GM19240 (cell line): ENCODE results near the gene FNDC3B.
"Not testable (repeated sequence)": the region's sequence is repeated elsewhere in the genome, so short reads cannot be mapped to it uniquely, and the experiment has no call there.

Experiments
- DNase-seq: peaks from one replicate; pipeline ENCODE4 v3.0.0; 2011; ENCODE audit warnings: low spot score; ENCODE audit not compliant: insufficient read length

FNDC3B gene

GRCh38 chr3:172357850-172358754 is 318.7 kb downstream of the FNDC3B start:
- DNase-seq, result no peak

- DNase-seq, result no peak
Measured at GRCh38 chr3:172359231-172359630, 319.9 kb downstream of the FNDC3B start.

- DNase-seq, result no peak
Measured at GRCh38 chr3:172359996-172360395, 320.6 kb downstream of the FNDC3B start.

DNA sequence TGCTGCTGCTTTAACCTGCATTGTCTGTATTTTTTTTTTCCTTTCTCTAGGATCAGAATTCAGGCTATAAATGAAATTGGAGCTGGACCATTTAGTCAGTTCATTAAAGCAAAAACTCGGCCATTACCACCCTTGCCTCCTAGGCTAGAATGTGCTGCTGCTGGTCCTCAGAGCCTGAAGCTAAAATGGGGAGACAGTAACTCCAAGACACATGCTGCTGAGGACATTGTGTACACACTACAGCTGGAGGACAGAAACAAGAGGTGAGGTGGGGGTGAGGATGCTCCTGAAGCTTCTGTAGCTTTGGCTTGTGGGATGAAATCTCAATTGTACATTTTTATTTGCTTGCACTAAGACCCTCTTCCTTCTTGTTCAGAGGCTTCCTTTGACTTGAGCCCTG is 323.2 kb downstream of the FNDC3B start:
- DNase-seq, result no peak

DNA sequence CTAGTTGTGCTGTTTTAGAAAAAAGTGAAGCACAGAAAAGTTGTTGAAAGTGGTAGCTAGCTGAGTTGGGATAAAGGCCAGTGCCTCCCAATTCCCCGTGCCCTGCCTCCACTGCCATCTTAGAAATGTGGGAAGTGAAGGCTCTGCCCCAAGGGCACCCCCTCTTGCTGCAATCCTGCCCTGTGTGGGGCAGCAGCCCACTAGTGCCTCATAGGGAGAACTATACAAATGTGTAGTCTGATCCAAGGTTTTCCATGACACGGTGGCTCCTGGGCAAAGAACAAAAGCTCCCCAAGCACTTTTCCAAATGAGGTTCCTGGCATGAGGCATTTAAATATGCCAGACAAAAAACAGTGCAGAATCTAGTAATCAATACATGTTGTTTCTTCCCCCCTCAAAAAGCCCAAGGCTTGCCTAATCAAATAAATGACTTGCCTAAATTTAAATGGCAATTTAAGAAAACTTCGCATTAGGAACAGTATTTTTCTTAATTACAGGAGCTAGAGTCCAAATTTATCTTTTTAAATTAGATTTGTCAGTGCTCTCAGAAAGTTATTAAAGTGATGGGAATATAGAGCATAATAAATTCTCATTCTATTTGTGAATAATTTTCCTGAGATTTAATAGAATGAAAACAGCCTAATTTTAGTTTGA is 325.1 kb downstream of the FNDC3B start:
- no peak for DNase-seq

DNA sequence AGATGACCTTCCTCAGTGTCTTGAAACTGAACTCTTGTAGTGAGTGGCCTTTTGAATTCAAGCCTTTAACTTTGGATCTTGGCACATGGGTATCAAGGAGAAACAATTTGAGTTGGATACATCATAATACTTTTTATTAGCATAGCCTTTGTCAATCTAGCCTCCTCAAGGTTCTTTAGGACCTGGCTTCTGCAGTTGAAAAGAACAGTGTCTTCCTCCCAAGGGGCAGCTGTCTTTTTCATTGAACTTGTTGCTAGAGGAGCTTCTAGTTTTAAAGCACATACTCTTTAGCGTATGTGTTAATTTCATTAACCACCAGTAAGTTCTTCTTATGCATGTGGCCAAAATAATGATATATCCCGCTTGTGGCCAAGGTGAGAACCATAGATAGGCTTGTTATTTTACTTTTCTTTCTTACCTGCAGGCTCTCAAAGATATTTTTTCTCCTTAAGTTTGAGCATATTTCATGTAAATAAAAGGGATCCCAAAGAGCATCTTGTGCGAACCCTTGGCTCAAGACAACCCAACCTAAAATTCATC is 325.7 kb downstream of the FNDC3B start:
- DNase-seq, result no peak

- no peak for DNase-seq
Measured at GRCh38 chr3:172367205-172368105, 328.1 kb downstream of the FNDC3B start.

- not testable (repeated sequence) for DNase-seq
Measured at GRCh38 chr3:172368556-172368955, 329.2 kb downstream of the FNDC3B start.

GRCh38 chr3:172369590-172370259 is 330.3 kb downstream of the FNDC3B start:
- no peak for DNase-seq

- no peak for DNase-seq
Measured at GRCh38 chr3:172370419-172370818, 331.0 kb downstream of the FNDC3B start.

DNA sequence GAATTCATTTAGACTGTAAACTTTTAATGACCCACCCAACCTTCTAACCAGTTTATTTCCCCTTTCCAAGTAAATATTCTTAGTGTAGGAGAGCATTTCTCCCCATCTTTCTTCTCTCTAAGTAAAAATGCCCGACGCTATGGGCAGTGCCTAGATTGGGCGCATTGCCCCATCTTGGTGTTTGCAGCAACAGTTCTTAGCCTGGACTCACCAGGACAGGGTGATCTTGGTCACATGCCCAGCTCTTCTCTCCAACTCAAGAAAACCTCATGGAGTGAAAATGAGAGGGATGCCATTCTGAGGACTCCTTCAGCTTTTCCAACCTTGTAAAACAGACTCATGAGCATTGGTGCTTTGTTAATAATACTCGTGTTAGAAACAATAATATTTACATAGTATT is 332.2 kb downstream of the FNDC3B start:
- DNase-seq, result no peak

DNA sequence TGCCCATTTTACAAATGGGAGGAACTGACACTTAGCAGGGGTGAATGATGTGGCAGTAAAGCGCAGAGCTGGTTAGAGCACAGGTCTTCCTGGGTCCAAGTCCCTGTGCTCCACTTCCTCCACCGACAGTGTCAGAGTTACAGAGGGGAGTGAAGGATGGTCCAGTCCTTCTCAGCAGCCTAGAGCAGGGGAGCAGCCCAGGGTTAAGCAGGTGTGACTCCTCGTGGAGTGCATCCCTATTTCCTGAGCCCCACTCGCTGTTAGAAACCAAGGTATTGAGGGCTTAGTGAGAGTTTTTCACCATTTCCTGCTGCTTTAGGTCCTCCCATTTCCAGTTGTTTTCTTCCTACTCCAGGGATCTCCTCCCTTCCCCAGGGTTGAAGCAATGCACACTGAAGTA is 333.5 kb downstream of the FNDC3B start:
- no peak for DNase-seq

DNA sequence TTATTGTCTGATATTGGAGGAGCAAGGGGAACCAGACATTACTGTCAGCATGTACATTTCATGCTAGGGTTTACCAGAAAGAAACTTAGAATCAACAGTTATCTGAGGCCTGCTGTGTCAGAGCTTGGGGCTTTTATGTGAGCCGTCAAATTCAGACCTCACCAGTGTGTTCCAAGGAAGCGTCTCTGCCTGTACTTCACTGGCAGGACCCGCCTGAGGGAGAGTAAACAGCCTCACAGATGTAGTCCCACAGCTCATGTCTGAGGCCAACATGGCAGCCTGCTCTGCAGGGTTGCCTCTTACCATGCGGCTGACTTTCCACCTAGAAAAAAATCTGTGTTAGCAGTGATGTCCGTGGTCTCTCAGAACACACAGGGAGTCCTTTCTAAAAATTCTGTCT is 334.5 kb downstream of the FNDC3B start:
- no peak for DNase-seq

DNA sequence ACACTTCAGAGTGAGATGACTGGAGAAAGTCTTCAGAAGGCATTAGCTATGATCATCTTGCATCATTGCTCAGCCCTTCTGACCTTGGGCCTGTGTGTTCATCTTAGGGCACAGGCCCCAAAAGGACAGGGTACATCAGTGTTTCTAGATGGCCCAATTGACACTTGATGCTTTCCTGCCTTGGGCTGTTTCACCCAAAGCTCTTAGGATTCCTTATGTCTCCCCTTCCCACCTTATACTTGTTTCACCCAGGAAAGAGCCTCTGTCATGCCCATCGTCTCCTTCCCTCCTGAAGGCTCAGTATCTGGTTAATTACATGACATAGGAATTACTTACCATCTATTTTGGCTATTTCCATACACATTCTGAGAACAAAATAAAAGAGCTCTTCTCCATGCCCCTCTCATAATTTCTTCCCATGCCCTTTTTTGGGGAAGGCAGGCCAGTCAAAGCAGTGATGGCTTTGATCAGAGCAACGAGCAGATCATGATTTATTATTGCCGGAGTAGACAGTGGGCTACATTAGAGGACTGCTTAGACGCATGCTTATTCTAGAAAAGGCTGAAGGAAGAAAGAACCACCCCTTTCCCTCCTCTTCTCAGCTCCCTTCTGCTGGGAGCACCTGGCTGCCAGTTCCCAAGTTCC is 335.9 kb downstream of the FNDC3B start:
- DNase-seq, result no peak

GRCh38 chr3:172376402-172376801 is 337.0 kb downstream of the FNDC3B start:
- DNase-seq, result no peak

GRCh38 chr3:172376881-172377280 is 337.5 kb downstream of the FNDC3B start:
- no peak for DNase-seq

DNA sequence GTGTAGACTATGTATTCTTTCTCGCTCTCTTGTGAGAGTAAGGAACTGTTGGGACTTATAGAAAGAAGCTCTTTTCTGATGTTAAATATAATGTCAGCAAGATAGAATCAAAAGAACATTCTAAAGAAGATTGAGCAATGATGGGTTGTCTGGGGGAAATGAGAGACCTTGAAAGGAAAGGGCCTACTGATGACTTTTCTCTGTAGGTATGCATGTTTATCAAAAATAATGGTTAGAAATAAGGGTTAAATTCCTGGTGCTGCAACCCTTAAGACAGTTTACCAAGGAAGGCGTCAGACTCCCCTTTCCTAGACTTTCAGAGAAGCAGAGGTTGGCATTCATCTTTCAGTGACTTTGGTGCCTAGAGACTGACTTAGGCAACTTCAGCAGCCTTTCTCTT is 339.1 kb downstream of the FNDC3B start:
- no peak for DNase-seq

DNA sequence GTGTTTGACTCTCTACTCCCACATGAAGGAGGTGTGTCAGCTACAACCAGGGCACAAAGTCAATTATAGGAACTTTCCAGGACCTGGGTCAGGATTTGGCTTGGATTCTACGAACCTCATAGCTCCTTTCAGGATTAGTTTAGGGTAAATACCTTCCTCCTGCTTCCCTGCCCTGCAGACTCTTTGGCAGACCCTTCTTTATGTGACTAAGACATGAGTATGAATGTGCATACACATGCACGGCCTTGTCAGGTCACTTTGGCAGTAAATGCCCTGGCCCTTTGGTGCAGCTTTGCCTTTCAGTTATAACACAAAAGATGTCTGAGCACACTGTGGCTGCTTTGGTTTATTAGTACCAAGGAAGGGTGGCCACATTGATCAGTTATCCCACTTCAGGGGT is 340.0 kb downstream of the FNDC3B start:
- no peak for DNase-seq

- no peak for DNase-seq
Measured at GRCh38 chr3:172380632-172381031, 341.3 kb downstream of the FNDC3B start.

GRCh38 chr3:172383306-172383796 is 344.0 kb downstream of the FNDC3B start:
- DNase-seq, result no peak
